HG03460 (cell line): Measurements from ENCODE around the gene ZNF148.

Experiments used
- ATAC-seq: cut with Tn5 transposase; IDR thresholded peaks from one replicate; pipeline ENCODE4 v1.9.1; 2021; ENCODE audit not compliant: unreplicated experiment

The ZNF148 gene

DNA sequence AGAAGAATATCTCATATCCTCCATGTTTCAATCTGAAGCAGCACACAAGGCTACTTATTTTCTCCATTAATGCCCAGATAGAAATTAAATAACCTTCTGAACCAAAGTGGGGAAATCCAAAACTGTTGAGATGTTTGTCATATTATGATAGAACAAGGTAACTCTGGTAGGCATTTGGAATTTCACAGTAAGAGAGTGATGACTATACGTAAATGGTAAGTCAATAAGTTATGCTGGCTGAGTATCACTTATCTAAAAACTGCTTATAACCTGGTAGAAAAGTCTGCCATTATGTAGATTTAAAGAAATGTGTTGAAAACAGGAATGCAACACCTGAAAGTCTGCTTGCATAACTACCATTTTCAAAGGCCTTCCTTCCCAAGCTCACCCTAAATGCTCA lies 145.4 kb downstream of the ZNF148 start:
- ATAC-seq, result no peak

GRCh38 chr3:125229168-125229567 lies 146.0 kb downstream of the ZNF148 start:
- ATAC-seq, result no peak

DNA sequence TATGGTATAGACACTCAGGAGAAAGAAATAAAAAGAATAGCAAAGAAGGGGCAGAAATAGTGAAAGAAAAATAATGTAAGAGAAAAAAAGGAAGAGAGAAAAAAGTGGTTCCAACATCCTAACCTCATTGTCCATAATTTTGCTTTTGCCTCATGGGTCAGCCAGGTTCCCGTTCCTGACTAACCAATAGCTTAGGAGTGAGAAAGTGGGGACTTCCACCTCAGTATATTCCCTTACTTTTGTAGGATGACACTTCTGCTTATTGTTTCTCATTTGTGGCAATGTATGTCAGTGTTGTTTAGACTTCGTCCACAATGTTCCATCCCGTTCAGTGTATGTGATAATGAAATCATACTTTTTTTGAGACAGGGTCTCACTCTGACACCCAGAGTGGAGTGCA lies 153.3 kb downstream of the ZNF148 start:
- no peak for ATAC-seq

GRCh38 chr3:125220727-125221429 lies 154.2 kb downstream of the ZNF148 start:
- ATAC-seq, result no peak

DNA sequence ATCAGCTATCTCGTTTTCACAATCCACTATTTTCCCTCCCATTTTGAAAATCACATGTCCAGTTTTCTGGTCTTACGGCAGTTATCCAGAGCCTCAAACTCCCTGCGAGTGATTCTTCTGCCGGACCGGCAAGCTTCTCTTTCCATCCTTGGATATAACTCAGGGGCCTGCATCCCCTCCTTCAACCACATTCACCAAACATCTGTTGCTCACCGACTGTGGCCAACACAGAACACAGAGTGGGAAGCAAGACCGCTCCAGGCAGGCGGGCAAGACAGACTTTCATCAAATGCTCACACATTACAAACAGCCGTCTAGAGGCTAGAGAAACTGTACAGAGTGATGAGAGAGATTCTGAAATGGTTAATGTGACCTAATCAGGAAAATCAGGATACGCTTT lies 154.9 kb downstream of the ZNF148 start:
- ATAC-seq, result no peak

GRCh38 chr3:125219261-125219701 lies 155.8 kb downstream of the ZNF148 start:
- no peak for ATAC-seq

DNA sequence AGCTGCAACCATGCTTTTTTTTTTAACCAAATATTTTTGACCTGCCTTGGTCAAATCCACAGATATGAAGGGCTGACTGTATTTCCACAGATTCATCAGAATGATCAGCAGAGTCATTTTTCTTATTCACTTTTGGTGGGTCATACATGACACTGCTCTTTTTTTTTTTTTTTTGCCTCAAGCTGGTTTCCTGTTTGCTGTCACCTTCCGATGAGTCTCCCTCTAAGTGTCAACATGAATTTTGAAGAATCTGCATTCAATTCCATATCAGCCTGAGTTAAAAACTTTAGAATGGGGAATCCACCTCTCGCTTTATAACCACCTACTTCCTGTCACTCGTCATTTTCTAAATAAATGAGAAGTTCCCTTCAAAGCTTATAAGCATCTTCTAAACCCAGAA lies 160.4 kb downstream of the ZNF148 start:
- no peak for ATAC-seq

DNA sequence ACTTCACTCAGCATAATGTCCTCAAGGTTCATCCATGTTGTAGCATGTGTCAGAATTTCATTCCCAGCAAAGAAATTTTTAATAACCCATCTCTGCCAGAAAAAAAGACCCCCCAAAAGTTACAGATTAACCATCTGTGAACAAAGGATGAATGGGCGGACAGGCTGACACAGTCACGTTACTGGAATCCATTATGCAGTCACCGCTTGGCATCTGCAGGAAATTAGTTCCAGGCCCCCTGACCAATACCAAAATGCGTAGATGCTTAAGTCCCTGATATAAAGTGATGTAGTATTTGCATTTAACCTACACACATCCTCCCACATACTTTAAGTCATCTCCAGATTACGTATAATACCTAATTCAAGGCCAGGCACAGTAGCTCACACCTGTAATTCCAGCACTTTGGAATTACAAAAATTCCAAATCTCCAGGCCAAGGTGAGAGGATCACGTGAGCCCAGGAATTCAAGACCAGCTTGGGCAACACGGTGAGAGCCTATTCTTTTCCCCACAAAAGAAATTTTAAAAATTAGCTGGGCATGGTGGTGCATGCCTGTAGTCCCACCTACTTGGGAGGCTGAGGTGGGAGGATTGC lies 161.1 kb downstream of the ZNF148 start:
- ATAC-seq, result no peak

GRCh38 chr3:125213364-125213755 lies 161.8 kb downstream of the ZNF148 start:
- ATAC-seq, result no peak

GRCh38 chr3:125212509-125213363 lies 162.4 kb downstream of the ZNF148 start, which contains the start of gene SLC12A8:
Gene SLC12A8 (minus strand): TSS chr3:125212748. CDS start chr3:125211349, 1,399 bp downstream.
- ATAC-seq, result no peak

DNA sequence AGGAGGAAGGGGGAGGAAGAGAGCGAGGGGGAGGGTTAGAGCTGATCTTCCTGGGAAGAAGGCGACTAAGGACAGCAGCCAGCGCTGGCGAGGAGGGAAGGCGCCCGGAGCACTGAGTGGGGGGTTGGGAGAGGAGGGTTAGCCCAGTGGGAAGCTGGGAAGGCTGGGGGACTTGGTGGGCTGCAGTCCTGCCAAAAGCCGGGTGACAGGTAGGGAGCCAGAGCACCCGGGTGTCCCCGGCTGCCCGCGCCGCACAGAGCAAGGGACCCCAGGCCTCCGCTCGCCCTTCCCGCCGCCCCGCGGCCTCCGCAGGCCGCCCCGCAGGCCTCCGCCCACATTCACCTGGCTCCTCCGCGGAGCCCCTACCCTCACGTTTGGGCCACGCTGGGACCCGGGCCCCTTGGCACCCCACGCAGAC lies 163.0 kb downstream of the ZNF148 start:
- no peak for ATAC-seq

DNA sequence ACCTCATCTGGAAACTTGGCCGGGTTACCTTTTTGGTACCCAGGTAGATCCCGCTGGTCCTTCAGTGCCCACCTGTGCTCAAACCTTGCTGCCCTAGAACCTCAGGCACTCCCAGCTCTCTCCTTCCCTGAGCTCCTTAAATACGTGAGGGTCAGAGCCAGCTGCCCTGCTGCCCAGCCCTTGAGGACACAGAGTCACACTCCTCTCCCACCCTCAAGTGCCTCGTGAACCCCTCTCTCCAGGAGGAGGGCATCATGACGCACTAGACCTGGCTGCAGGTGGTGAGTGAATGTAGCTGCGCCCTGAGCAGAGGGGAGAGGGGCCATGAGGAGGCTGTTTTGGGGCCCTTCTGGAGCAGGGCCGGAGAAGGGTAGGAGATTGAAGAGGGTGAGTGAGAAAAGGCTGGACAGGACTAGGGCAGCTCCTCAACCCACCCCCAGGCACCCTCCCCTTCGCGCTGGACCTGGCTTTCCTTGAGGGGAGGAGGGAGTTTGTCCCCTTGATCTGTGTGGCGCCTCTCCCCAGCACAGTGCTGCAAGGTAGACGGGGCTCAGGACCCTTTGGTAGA lies 163.5 kb downstream of the ZNF148 start:
- ATAC-seq, result no peak

DNA sequence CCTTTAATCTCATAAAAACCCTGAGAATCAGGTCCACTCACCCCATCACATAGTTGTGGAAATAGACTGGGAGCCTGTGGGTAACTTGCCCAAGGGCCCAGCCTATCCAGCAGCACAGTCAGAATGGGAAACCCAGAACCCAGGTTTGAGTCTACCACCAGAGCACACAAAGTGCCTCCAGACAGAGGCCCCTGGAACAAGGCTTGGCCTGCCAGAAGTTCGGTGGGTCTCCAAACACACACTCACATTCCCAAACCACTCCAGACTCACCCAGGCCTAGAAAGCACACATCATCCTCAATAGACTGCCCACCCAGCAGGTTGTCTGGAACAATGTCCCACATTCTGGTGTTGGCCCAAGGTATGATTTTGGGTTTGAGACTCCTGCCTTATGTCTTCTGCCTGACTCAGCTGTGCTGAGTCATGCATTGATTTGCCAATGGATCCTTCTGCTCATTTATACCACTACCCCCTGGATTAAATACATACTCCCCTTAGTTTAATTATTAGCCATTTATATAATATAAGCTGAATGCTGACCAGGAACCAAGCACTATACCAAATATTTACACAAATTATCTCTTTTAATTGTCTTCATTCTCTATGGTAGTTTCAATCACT lies 167.1 kb downstream of the ZNF148 start:
- ATAC-seq, result no peak

DNA sequence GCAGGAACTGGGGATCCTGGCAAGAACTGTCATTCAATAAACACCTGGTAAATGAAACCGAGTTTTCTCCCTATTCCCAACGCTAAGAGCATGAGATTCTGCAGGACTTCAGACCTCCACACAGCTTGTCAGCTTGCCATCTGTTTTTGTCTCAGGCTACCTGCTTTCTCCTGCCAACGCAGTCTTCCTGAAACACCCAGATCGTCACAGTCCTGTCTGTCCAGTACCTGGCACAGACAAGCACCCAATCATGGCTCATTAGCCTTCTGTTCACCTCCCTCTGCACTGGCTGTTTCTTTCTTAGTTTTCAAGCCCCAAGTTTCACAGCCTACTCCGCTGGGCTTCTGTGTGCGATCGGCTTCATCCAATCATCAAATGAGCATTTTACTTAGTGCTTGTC lies 167.6 kb downstream of the ZNF148 start:
- no peak for ATAC-seq

GRCh38 chr3:125206934-125207333 lies 168.2 kb downstream of the ZNF148 start:
- ATAC-seq, result no peak

- ATAC-seq, result no peak
Observed at GRCh38 chr3:125203731-125204130, 171.4 kb downstream of the ZNF148 start.

DNA sequence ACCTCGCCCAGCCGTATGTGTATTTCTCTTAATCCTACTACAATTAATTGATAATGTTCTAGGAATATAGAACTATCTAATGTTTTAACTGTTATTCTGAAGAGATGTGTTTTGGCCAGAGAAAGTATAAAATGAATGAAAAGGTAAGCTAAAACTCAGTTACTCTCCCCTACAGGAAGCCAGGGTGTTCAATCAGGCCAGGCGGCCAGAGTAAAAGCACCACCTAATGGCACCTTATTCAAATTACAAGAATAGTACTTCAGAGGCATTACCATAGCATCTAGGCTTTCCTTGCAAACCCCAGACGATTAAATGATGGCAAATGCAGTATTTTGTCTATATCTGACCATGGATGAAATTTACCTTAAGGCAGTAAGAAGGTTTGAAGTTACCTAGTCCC lies 172.9 kb downstream of the ZNF148 start:
- ATAC-seq, result no peak

DNA sequence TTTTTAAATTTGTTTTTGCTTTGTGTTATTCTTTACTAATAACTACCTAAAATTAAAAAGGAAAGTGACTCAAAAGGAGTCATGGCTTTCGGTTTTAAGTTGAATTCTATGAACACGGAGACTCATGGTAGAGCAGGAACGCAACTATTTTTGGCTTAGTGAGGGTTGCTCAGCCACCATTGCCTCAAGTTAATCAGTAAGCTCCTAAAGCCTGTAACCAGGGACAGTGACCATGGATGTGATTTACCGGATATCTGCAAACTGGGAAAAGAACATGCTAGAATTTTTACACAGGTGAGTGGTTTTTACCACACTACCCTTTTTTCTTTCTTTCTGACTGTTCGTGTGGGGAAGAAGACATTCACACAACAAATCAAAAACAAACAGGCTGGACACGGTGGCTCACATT lies 174.4 kb downstream of the ZNF148 start:
- ATAC-seq, result peak; percentile 82

- ATAC-seq, result no peak
Observed at GRCh38 chr3:125194849-125195601, 180.1 kb downstream of the ZNF148 start.
